ENCODE data around the gene OTUD3.

OTUD3 gene

GRCh38 chr1:19852036-19852435 is 30.2 kb upstream of the OTUD3 start:
- no peaks in the 10 kb centered on the region for H3K27me3 ChIP-seq (ENCODE audit: control insufficient read depth in 5 of 5, insufficient read depth in 4 of 5, low read length in 5 of 5)
- peaks cover 0 to 4% (median 0%) of the 10 kb centered on the region in 5 donors for H3K4me1 ChIP-seq (ENCODE audit: control insufficient read depth in 5 of 5, insufficient read depth in 5 of 5, low read length in 5 of 5)

GRCh38 chr1:19854866-19855265 is 27.3 kb upstream of the OTUD3 start:
- H3K27me3 ChIP-seq (ENCODE audit: control insufficient read depth in 5 of 5, insufficient read depth in 4 of 5, low read length in 5 of 5) = peaks cover 0 to 2% (median 0%) of the 10 kb centered on the region in 5 donors
- no peaks in the 10 kb centered on the region for H3K4me1 ChIP-seq (ENCODE audit: control insufficient read depth in 5 of 5, insufficient read depth in 5 of 5, low read length in 5 of 5)
- no peak overlapping the region for H3K4me3 ChIP-seq (ENCODE audit: low read depth in 1 of 5, low read length in 5 of 5)
- H3K9ac ChIP-seq (ENCODE audit: low read length in 5 of 5) = no peak overlapping the region
- no peaks in the 10 kb centered on the region for H3K36me3 ChIP-seq (ENCODE audit: control insufficient read depth in 5 of 5, insufficient read depth in 5 of 5, low read length in 5 of 5)
- H3K27ac ChIP-seq (ENCODE audit: low read depth, low read length) = no peak overlapping the region
- no peaks in the 10 kb centered on the region for H3K9me3 ChIP-seq (ENCODE audit: control insufficient read depth in 5 of 5, low read length in 5 of 5)

More at GRCh38 chr1:19852036-19852435, 30.2 kb upstream of the OTUD3 start:
- H3K9ac ChIP-seq (ENCODE audit: low read length in 5 of 5) = no peak overlapping the region
- H3K9me3 ChIP-seq (ENCODE audit: control insufficient read depth in 5 of 5, low read length in 5 of 5) = no peaks in the 10 kb centered on the region
- no peak overlapping the region for H3K27ac ChIP-seq (ENCODE audit: low read depth, low read length)
- H3K4me3 ChIP-seq (ENCODE audit: low read depth in 1 of 5, low read length in 5 of 5) = no peak overlapping the region
- H3K36me3 ChIP-seq (ENCODE audit: control insufficient read depth in 5 of 5, insufficient read depth in 5 of 5, low read length in 5 of 5) = no peaks in the 10 kb centered on the region

GRCh38 chr1:19858893-19859292 is 23.3 kb upstream of the OTUD3 start:
- H3K4me1 ChIP-seq (ENCODE audit: control insufficient read depth in 5 of 5, insufficient read depth in 5 of 5, low read length in 5 of 5) = no peaks in the 10 kb centered on the region
- H3K36me3 ChIP-seq (ENCODE audit: control insufficient read depth in 5 of 5, insufficient read depth in 5 of 5, low read length in 5 of 5) = no peaks in the 10 kb centered on the region
- no peaks in the 10 kb centered on the region for H3K9me3 ChIP-seq (ENCODE audit: control insufficient read depth in 5 of 5, low read length in 5 of 5)
- peaks cover 0 to 4% (median 0%) of the 10 kb centered on the region in 5 donors for H3K27me3 ChIP-seq (ENCODE audit: control insufficient read depth in 5 of 5, insufficient read depth in 4 of 5, low read length in 5 of 5)
- H3K9ac ChIP-seq (ENCODE audit: low read length in 5 of 5) = no peak overlapping the region
- no peak overlapping the region for H3K4me3 ChIP-seq (ENCODE audit: low read depth in 1 of 5, low read length in 5 of 5)
- H3K27ac ChIP-seq (ENCODE audit: low read depth, low read length) = no peak overlapping the region

DNA sequence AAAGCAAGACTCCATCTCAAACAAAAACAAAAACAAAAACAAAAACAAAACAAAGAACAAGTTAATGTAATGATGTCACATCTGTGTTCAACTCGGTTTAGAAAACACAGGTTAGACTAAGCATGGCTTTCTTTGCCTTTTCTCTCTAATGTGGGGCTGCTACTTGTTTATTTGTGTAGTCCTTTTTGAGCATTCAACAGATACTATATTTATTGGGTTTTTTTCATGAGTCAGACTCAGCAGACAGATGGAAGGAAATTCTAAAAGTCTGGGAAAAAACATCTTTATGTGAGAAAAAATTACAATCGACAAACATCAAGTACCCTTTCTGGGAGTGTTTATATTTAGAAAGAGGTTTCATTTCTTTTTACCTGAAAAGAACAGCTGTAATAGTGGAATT is 22.3 kb upstream of the OTUD3 start:
- Histone ChIP-seq H3K4me1 (ENCODE audit: control insufficient read depth in 5 of 5, insufficient read depth in 5 of 5, low read length in 5 of 5) (no peaks in the 10 kb centered on the region), H3K36me3 (ENCODE audit: control insufficient read depth in 5 of 5, insufficient read depth in 5 of 5, low read length in 5 of 5) (no peaks in the 10 kb centered on the region), H3K27me3 (ENCODE audit: control insufficient read depth in 5 of 5, insufficient read depth in 4 of 5, low read length in 5 of 5) (peaks cover 0 to 4% (median 0%) of the 10 kb centered on the region in 5 donors), H3K9me3 (ENCODE audit: control insufficient read depth in 5 of 5, low read length in 5 of 5) (no peaks in the 10 kb centered on the region), H3K9ac (ENCODE audit: low read length in 5 of 5) (no peak overlapping the region), H3K27ac (ENCODE audit: low read depth, low read length) (no peak overlapping the region), H3K4me3 (ENCODE audit: low read depth in 1 of 5, low read length in 5 of 5) (no peak overlapping the region)

DNA sequence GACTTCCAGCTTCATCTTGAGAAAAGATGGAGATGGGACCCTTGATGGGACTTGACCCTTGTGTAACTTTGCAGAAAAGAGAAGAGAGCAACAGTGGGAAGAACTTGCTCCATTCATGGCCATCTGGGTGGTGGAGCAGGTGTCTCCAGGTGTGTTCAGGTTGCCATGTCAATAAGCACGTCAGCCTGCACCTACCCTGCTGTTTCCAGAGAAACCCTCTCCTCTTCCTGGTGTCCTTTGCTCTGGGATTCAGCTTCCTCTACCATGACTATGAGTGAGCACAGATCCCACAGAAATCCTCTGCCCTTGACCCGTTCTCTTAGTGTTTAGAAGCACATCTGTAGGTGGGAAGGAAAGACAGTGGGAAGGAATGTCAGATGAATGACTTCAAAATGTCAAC is 21.8 kb upstream of the OTUD3 start:
- Histone ChIP-seq H3K27ac (ENCODE audit: low read depth, low read length) (no peak overlapping the region), H3K27me3 (ENCODE audit: control insufficient read depth in 5 of 5, insufficient read depth in 4 of 5, low read length in 5 of 5) (peaks cover 0 to 4% (median 0%) of the 10 kb centered on the region in 5 donors), H3K36me3 (ENCODE audit: control insufficient read depth in 5 of 5, insufficient read depth in 5 of 5, low read length in 5 of 5) (no peaks in the 10 kb centered on the region), H3K4me3 (ENCODE audit: low read depth in 1 of 5, low read length in 5 of 5) (no peak overlapping the region), H3K9ac (ENCODE audit: low read length in 5 of 5) (no peak overlapping the region), H3K9me3 (ENCODE audit: control insufficient read depth in 5 of 5, low read length in 5 of 5) (peaks cover 0 to 5% (median 0%) of the 10 kb centered on the region in 5 donors), H3K4me1 (ENCODE audit: control insufficient read depth in 5 of 5, insufficient read depth in 5 of 5, low read length in 5 of 5) (no peaks in the 10 kb centered on the region)

- H3K36me3 ChIP-seq (ENCODE audit: control insufficient read depth in 5 of 5, insufficient read depth in 5 of 5, low read length in 5 of 5) = no peaks in the 10 kb centered on the region
- no peak overlapping the region for H3K27ac ChIP-seq (ENCODE audit: low read depth, low read length)
- no peak overlapping the region for H3K4me3 ChIP-seq (ENCODE audit: low read depth in 1 of 5, low read length in 5 of 5)
- H3K9ac ChIP-seq (ENCODE audit: low read length in 5 of 5) = no peak overlapping the region
- no peaks in the 10 kb centered on the region for H3K4me1 ChIP-seq (ENCODE audit: control insufficient read depth in 5 of 5, insufficient read depth in 5 of 5, low read length in 5 of 5)
- peaks cover 0 to 4% (median 0%) of the 10 kb centered on the region in 5 donors for H3K27me3 ChIP-seq (ENCODE audit: control insufficient read depth in 5 of 5, insufficient read depth in 4 of 5, low read length in 5 of 5)
- peaks cover 0 to 8% (median 4%) of the 10 kb centered on the region in 5 donors for H3K9me3 ChIP-seq (ENCODE audit: control insufficient read depth in 5 of 5, low read length in 5 of 5)
Measured at GRCh38 chr1:19861034-19861433, 21.2 kb upstream of the OTUD3 start.

- H3K27me3 ChIP-seq (ENCODE audit: control insufficient read depth in 5 of 5, insufficient read depth in 4 of 5, low read length in 5 of 5) = peaks cover 0 to 4% (median 2%) of the 10 kb centered on the region in 5 donors
- no peak overlapping the region for H3K9ac ChIP-seq (ENCODE audit: low read length in 5 of 5)
- no peak overlapping the region for H3K4me3 ChIP-seq (ENCODE audit: low read depth in 1 of 5, low read length in 5 of 5)
- H3K4me1 ChIP-seq (ENCODE audit: control insufficient read depth in 5 of 5, insufficient read depth in 5 of 5, low read length in 5 of 5) = no peaks in the 10 kb centered on the region
- H3K36me3 ChIP-seq (ENCODE audit: control insufficient read depth in 5 of 5, insufficient read depth in 5 of 5, low read length in 5 of 5) = no peaks in the 10 kb centered on the region
- H3K9me3 ChIP-seq (ENCODE audit: control insufficient read depth in 5 of 5, low read length in 5 of 5) = peaks cover 0 to 8% (median 4%) of the 10 kb centered on the region in 5 donors
- no peak overlapping the region for H3K27ac ChIP-seq (ENCODE audit: low read depth, low read length)
Measured at GRCh38 chr1:19861842-19862530, 20.2 kb upstream of the OTUD3 start.

DNA sequence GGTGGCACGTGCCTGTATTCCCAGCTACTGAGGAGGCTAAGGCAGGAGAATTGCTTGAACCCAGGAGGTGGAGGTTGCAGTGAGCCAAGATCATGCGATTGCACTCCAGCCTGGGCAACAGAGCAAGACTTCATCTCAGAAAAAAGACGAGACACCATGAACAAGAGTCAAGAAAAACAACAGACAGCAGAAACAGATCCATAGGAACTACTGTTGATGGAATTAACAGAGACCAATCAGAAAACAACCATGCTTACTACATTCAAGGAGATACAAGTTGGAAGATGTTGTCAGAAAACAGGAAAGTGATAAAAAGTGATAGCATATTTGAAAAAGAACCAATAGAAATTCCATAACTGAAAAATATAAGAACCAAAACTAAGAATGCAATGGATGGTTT is 19.3 kb upstream of the OTUD3 start:
- no peaks in the 10 kb centered on the region for H3K4me1 ChIP-seq (ENCODE audit: control insufficient read depth in 5 of 5, insufficient read depth in 5 of 5, low read length in 5 of 5)
- no peak overlapping the region for H3K4me3 ChIP-seq (ENCODE audit: low read depth in 1 of 5, low read length in 5 of 5)
- no peaks in the 10 kb centered on the region for H3K36me3 ChIP-seq (ENCODE audit: control insufficient read depth in 5 of 5, insufficient read depth in 5 of 5, low read length in 5 of 5)
- H3K9me3 ChIP-seq (ENCODE audit: control insufficient read depth in 5 of 5, low read length in 5 of 5) = peaks cover 0 to 8% (median 4%) of the 10 kb centered on the region in 5 donors
- peaks cover 0 to 4% (median 2%) of the 10 kb centered on the region in 5 donors for H3K27me3 ChIP-seq (ENCODE audit: control insufficient read depth in 5 of 5, insufficient read depth in 4 of 5, low read length in 5 of 5)
- H3K27ac ChIP-seq (ENCODE audit: low read depth, low read length) = no peak overlapping the region
- no peak overlapping the region for H3K9ac ChIP-seq (ENCODE audit: low read length in 5 of 5)

DNA sequence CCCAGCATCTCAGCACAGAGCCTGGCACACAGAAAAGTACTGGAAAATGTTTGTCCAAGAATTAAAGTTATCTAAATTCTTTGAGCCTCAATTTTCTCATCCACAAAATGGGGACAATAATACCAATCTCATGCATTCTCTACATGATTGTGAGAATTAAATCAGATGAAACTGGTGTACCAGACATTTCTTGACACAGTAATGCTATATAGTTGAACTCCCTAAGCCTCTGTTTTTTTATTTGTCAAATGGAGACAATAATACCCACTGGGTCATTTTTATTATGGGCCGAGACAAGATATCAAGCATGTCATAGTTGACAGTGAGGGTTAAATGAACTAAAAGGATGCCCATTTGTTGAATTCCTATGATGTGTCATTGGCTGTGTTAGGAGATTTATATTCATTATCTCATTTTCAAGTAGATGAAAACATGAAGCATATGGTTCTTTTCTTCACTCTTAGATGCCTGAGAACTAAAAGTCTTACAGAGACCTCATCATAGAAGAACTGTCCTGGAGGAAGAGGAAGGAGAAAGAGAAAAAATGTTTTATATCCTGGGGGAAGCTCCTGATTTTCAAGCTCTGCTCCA is 17.5 kb upstream of the OTUD3 start:
- H3K4me1 ChIP-seq (ENCODE audit: control insufficient read depth in 5 of 5, insufficient read depth in 5 of 5, low read length in 5 of 5) = no peaks in the 10 kb centered on the region
- no peak overlapping the region for H3K9ac ChIP-seq (ENCODE audit: low read length in 5 of 5)
- peaks cover 0 to 8% (median 4%) of the 10 kb centered on the region in 5 donors for H3K9me3 ChIP-seq (ENCODE audit: control insufficient read depth in 5 of 5, low read length in 5 of 5)
- peaks cover 0 to 4% (median 2%) of the 10 kb centered on the region in 5 donors for H3K27me3 ChIP-seq (ENCODE audit: control insufficient read depth in 5 of 5, insufficient read depth in 4 of 5, low read length in 5 of 5)
- no peak overlapping the region for H3K27ac ChIP-seq (ENCODE audit: low read depth, low read length)
- H3K4me3 ChIP-seq (ENCODE audit: low read depth in 1 of 5, low read length in 5 of 5) = no peak overlapping the region
- H3K36me3 ChIP-seq (ENCODE audit: control insufficient read depth in 5 of 5, insufficient read depth in 5 of 5, low read length in 5 of 5) = no peaks in the 10 kb centered on the region

DNA sequence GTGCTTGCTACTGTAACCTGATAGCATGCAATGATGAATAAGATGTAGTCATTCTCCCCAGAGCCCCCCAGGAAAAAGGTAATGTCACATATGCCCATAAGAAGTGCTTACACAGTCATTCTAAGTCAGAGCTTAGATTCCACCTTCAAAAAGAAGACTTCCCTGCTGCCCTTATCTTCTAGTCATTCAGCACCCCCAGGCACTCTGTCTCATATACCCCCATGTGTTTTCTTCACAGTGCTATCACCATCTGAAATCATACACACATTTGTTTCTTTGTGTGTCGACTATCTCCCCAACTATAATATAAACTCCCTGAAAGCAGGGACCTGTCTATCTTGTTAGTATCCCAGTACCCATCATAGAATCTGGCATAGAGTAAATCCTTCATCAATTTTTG is 16.2 kb upstream of the OTUD3 start:
- H3K27ac ChIP-seq (ENCODE audit: low read depth, low read length) = no peak overlapping the region
- peaks cover 0 to 8% (median 4%) of the 10 kb centered on the region in 5 donors for H3K9me3 ChIP-seq (ENCODE audit: control insufficient read depth in 5 of 5, low read length in 5 of 5)
- no peak overlapping the region for H3K4me3 ChIP-seq (ENCODE audit: low read depth in 1 of 5, low read length in 5 of 5)
- H3K36me3 ChIP-seq (ENCODE audit: control insufficient read depth in 5 of 5, insufficient read depth in 5 of 5, low read length in 5 of 5) = no peaks in the 10 kb centered on the region
- H3K27me3 ChIP-seq (ENCODE audit: control insufficient read depth in 5 of 5, insufficient read depth in 4 of 5, low read length in 5 of 5) = peaks cover 0 to 4% (median 0%) of the 10 kb centered on the region in 5 donors
- no peak overlapping the region for H3K9ac ChIP-seq (ENCODE audit: low read length in 5 of 5)
- H3K4me1 ChIP-seq (ENCODE audit: control insufficient read depth in 5 of 5, insufficient read depth in 5 of 5, low read length in 5 of 5) = no peaks in the 10 kb centered on the region
